ENCODE results near the gene PIM2.

PIM2 gene

DNA sequence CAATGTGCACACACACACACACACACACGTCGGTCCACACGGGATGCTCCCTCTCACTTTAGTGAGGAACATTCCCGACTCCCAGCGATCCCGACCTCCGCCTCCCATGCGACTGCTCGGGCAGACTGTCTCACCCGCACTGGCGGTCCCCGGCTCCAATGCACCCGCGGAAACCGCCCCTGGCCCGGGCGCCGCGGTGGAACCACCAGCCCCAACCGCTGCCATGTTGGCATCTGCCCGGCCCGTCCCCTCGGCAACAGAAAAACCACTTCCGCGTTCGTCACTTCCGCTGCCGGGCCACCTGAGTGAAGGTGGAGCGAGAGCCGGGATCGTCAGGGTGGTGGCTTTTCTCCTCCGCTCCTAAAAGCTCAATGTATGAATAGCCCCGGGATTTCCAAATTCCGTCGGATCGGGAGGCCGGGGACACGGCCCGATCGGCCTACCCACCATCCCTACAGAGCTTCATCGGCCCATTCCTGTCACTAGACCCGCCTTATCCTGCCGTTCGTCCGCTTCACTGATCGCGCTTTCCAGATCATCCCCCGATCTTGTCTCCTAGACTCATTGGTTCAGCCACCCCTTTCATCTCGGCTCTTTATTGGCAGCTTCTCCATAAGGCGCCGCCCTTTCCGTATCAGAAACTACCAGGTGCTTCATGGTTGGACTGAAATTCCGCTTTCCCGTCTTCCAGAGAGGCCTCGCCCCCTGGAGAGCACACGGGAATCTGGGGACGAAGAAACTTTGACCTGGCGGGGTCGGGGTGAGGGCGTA, 7.2 kb downstream of the PIM2 start, which contains the start of gene SLC35A2:
SLC35A2 (minus strand) TSS at position 235 of the 771 bp plus-strand sequence; CDS start at position 225, 10 bp downstream.
- TF ChIP-seq, protein P1, sequence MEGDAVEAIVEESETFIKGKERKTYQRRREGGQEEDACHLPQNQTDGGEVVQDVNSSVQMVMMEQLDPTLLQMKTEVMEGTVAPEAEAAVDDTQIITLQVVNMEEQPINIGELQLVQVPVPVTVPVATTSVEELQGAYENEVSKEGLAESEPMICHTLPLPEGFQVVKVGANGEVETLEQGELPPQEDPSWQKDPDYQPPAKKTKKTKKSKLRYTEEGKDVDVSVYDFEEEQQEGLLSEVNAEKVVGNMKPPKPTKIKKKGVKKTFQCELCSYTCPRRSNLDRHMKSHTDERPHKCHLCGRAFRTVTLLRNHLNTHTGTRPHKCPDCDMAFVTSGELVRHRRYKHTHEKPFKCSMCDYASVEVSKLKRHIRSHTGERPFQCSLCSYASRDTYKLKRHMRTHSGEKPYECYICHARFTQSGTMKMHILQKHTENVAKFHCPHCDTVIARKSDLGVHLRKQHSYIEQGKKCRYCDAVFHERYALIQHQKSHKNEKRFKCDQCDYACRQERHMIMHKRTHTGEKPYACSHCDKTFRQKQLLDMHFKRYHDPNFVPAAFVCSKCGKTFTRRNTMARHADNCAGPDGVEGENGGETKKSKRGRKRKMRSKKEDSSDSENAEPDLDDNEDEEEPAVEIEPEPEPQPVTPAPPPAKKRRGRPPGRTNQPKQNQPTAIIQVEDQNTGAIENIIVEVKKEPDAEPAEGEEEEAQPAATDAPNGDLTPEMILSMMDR (conservative IDR thresholded peaks at IDR 0.05) = no peak
- TF ChIP-seq ZFX (IDR thresholded peaks at IDR 0.05) = no peak
- H3K27ac ChIP-seq = peak within 1 kb of the TSS; percentile 69

DNA sequence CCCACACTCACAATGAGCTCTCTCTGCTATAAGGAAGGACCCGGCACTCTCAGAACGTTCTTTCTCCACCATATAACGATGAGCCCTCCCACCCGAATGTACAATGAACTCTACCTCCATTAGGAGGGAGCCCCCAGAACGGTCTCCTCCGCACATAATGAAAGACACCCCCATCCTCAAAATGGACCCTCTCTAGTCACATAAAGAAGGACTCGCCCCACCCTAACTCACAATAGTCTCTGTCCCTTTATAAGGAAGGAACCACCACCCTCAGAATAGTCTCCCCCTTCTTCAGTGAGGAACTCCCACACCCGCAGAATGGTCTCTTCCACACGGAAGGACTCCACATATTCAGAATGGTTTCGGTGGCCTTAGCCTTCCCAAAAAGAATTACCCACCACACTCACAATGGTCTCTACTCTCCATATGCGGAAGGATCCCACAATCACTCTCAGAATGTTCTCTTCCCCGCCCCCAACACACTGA, 7.9 kb downstream of the PIM2 start:
- TF ChIP-seq ZFX (IDR thresholded peaks at IDR 0.05) = no peak
- H3K27ac ChIP-seq = peak overlapping the region; percentile 69

DNA sequence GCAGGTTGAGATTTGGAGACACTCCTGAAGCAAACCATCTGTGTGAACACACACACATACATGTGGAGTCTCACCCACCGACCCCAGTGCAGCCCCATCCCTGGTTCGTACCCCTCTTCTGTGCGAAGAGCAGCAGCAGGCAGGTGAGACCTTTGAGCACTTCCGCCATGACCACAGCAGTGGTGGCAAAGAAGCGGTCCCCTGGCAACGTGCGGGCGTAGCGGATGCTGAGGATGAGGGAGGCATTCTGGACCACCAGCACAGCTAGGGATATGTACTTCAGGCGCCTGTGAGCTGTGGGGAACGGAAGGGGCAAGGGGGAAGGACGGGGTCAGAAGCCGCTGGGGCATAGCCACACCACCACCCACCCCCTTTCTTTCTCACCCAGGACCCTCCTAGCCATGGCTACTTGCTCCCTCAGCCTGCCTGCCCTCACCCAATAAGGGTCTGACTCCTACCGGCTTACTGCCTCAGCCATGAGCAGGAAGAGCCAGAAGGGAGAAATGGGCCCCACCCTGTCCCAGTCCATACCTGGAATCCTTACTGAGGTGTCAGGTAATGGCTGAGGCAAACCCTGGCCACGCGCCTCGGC, 9.0 kb downstream of the PIM2 start:
- no peak for TF ChIP-seq ZFX (IDR thresholded peaks at IDR 0.05)
- TF ChIP-seq, protein P1 (conservative IDR thresholded peaks at IDR 0.05) = no peak
- H3K27ac ChIP-seq = no peak overlapping the region

DNA sequence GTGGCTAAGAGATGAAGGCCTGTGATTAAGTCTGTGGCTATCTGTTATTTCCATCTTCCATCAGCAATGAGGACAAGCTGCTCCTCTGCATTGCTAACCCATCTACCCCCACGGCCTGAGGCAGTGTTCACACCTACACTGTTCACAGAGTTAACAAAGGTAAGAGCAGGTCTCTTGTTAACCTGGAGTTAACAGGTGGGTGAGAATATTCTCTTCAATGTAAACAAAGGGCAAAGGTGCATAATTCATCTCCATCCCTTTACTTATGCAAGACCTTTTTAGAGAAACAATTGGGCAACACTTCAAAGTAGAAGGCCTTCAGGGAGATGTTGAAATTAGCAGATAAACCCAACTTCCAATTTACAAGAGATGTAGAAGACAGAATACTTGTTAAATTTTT, 10.2 kb downstream of the PIM2 start:
- TF ChIP-seq, protein P1 (conservative IDR thresholded peaks at IDR 0.05) = no peak
- no peak for TF ChIP-seq ZFX (IDR thresholded peaks at IDR 0.05)
- H3K27ac ChIP-seq = no peak overlapping the region

DNA sequence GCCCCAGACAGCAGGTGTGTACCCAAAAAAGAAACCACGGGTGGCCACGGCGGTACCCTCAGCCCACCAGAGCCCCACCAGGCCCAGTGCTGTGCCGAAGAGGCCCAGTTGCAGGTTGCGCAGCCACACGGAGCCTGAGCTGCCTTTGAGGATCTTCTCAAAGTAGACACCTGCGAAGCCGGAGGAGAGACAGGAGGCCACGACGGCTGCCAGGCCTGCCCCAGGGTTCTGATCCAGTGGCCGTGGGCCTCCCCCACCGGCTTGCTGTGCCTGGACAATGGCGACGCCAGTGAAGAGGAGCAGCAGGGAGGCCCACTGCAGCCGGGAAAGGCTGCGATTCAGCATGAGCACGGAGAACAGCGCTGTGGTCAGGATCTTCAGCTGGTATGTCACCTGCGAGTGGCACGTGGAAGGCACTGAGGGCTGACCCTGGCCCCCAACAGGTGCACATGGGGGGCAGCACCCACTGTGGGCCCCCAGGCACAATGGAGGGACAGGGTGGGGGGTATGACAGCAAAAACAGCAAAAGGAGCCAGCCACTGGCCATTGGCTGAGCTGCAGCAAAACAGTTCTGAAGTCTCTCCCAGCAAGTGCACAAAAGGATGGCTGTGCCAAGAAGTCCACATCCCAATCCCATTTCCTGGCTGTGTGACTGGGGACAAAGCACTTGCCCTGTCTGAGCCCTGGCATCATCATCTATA, 13.6 kb downstream of the PIM2 start:
- H3K27ac ChIP-seq = no peak overlapping the region
- no peak for TF ChIP-seq ZFX (IDR thresholded peaks at IDR 0.05)
- TF ChIP-seq, protein P1 (conservative IDR thresholded peaks at IDR 0.05) = no peak

DNA sequence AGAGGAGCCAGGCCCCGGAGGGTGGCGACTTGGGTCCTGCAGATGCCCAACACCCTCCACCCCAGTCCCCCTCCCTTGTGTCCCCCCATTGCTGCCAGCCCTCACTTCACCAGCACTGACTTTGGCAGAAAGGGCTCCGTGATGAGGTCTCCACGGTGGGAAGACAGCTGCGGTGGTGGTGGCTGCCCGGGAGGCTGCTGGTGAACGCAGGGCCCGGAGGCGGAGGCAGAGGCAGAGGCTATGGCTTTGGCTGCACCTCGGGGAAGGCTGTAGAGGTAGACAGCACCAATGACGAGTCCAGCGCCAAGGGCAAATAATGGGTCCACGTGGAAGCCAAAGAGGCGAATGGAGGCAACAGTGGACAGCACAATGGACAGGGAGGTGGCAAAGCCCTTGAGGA, 14.2 kb downstream of the PIM2 start:
- no peak overlapping the region for H3K27ac ChIP-seq
- no peak for TF ChIP-seq ZFX (IDR thresholded peaks at IDR 0.05)
- TF ChIP-seq, protein P1 (conservative IDR thresholded peaks at IDR 0.05) = no peak

DNA sequence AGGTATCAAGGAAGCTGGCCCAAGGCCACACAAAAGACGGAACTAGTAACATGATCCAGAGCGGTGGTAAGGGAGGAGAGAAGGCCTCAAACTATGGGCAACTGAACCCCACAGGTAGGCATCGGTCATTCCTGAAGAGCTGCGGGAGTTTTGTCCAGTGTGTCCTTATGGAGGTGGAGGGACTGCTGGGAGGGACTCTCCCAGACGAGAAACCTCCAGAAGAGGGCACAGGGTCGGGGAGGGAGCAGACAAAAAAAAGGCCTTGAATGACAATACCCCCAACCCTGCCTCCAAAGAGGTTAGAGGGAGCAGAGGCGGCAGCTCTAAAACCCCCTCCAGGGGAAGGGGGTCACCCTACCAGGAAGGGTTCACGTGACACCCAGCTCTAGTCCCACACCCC, 14.6 kb downstream of the PIM2 start:
- no peak for TF ChIP-seq ZFX (IDR thresholded peaks at IDR 0.05)
- TF ChIP-seq, protein P1 (conservative IDR thresholded peaks at IDR 0.05) = no peak
- no peak overlapping the region for H3K27ac ChIP-seq
